Epithelial cell of proximal tubule (primary cell): ENCODE data around the gene TFF1. TPM values are rescaled to one million over a fixed set of nuclear protein-coding genes. Genes with fewer than 3 reads are reported as not detected.

Source experiments
- DNase-seq: peaks from one replicate; pipeline ENCODE4 v3.0.0-alpha.2; 2011; ENCODE audit warnings: low read depth
- H3K4me3 ChIP-seq: 2 replicates; pipeline ENCODE4 v1.5.1; 2011; ENCODE audit warnings: low read depth, mild to moderate bottlenecking, low read length
- total RNA-seq: library from RNA; depleted of rRNA; stranded (reverse); fragments of >200 nt; gene quantifications from 2 replicates; pipeline ENCODE4 v1.2.3, GENCODE V29; 2015
- TF ChIP-seq, protein P1 (sequence below): conservative IDR thresholded peaks from 2 replicates; pipeline ENCODE4 v1.5.1; 2012; ENCODE audit warnings: low read depth, mild to moderate bottlenecking, low read length

The TFF1 gene
- total RNA-seq, 1 donor from 2014 or later = not detected

DNA sequence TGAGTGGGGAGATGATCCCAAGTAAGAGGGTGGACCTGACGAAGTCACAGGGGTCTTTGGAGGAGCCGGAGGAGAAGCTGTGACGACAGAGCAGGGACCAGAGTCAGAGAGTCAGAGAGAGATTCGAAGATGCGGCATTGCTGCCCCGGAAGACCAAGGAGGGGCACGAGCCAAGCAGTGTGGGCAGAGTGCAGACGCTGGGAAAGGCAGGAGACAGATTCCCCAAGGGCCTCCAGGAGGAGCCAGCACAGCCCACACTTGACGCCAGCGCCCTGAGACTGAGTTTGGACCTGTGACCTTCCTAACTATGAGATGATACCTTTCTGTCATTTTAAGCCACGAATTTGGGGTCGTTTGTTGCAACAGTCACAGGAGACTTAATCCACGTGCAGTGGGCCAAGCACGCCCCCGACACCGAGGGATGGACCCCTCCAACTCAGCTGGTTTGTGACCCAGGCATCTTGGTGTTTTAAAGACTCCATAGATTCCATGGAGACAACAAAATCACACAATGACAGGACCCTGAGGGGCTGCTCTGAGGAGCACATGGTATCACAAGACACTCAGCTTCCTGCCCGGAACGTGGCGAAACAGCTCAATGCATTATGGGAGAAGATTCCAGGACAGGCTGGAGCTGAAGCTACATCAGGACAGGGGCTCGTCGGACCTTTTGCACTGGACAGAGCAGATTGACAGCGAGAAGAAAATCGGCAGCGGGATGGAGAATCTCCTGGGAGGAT, 11.0 kb upstream of the TFF1 start:
- TF ChIP-seq, protein P1, sequence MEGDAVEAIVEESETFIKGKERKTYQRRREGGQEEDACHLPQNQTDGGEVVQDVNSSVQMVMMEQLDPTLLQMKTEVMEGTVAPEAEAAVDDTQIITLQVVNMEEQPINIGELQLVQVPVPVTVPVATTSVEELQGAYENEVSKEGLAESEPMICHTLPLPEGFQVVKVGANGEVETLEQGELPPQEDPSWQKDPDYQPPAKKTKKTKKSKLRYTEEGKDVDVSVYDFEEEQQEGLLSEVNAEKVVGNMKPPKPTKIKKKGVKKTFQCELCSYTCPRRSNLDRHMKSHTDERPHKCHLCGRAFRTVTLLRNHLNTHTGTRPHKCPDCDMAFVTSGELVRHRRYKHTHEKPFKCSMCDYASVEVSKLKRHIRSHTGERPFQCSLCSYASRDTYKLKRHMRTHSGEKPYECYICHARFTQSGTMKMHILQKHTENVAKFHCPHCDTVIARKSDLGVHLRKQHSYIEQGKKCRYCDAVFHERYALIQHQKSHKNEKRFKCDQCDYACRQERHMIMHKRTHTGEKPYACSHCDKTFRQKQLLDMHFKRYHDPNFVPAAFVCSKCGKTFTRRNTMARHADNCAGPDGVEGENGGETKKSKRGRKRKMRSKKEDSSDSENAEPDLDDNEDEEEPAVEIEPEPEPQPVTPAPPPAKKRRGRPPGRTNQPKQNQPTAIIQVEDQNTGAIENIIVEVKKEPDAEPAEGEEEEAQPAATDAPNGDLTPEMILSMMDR = no peak
- no peak for DNase-seq
- no peak overlapping the region for H3K4me3 ChIP-seq

DNA sequence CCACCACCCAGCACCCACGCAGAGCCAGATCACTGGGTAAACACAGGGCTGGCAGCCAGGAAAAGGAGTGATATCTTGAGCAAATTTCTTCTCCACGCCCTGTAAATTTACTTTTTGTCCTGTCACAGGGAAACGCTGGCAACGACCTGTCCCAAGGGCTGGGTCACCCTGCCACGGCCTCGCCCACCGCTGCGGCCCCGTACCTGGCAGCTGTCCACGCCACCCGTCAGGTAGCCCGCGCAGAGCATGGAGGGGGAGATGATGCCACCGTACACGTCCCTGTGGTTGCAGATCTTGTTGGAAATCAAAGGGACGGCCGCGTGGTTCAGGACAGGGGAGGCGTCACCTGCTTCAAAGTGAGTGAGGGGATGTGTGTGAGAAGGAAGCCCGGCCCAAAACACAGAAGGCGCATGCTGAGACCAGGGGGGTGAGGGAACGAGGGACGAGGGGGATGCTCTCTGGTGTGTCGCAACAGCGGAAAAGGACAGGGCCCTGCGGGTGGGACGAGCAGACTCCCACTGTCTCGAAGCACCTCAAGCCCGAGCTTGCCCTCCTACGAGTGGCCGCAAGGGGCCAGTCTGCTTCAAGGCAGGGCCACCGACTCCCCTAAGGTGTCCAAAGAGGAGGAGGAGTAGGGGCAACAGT, 10.1 kb upstream of the TFF1 start:
- no peak overlapping the region for H3K4me3 ChIP-seq
- TF ChIP-seq, protein P1 = no peak
- no peak for DNase-seq

DNA sequence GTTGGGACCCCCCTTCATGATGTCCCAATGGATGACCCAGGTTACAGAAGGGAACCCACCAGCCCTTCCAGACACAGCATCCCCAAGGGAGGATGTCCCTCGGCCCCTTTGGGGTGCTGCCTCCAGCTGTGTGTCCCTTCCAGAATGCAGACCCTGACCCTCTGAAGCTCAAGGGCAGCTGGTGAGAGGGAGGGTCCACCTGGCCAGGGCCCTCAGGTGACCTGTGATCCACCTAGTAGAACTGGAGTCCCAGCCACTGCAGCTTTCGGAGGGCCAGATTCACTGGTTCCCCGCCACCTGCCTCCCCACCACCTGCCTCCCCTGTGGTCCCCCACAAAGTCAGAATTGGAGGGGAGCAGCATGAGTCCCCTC, 9.6 kb upstream of the TFF1 start:
- no peak overlapping the region for H3K4me3 ChIP-seq
- TF ChIP-seq, protein P1 = no peak
- no peak for DNase-seq

DNA sequence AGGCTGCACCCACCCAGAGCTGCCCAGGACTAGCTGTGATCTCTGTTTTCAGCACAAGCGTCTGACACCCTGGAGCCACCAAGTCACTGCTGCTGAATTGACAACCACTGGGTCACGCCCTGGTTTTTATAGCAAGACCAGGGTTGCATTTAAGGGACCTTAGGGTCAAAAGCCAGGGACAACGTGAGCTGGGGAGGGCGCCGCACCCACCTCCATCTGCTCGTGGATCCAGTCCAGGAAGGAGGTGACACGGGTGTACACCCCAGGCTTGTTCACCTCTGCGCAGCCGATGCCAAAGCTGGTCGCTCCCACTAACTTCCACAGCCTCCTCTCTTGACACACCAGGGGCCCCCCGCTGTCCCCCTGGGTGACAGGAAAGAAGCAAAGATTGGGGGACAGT, 9.2 kb upstream of the TFF1 start:
- no peak for DNase-seq
- no peak overlapping the region for H3K4me3 ChIP-seq
- TF ChIP-seq, protein P1 = no peak

DNA sequence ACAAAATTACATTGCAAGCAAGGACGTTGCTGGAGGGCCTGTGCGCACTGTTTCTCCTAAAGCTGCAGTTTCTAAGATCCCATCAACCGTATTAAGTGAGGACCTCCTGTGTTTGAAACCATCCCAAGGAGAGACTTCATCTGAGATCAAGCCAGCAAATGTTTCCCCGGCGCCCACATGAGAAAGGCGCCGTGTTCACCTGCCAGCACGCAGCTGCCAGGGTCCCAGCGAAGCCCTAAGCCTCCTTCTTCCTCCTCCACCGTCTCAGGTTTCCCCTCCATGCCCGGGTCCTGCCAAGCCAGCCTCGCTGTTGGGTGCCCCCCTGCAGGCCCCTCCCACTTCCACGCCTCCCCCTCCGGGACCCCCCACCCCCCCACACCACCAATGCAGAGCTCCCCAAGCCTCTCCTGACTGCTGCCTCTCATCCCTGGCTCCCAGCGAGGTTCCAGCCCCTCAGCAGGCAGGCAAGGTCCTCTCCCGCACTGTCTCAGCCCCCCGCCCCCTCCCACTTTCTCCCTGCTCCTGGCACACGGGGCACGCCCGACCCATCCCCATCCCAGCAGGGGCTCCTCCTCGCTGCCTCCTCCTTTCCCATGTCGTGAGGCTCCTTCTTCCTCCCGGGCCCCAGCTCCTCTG, 8.6 kb upstream of the TFF1 start:
- TF ChIP-seq, protein P1 = no peak

DNA sequence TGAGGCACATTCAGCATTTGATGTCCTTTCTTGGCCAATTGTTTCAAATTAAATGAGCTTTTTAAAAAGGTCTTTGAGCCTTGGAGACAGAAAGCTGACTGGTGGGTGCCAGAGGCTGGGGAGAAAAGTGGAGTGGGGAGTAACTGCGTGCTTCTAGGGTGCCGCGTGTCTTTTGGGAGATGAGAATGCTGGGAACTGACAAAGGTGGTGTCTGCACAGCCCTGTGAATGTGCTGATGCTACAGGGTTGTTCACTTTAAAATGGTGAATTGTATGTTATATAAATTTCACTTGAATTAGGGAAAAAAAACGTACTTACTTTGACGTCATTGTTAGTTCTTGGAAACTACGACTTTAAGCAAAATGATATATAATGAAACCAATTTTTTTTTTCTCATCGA, 8.1 kb upstream of the TFF1 start:
- TF ChIP-seq, protein P1 = no peak
- no peak for DNase-seq
- no peak overlapping the region for H3K4me3 ChIP-seq

More for the DNA sequence above, 8.6 kb upstream of the TFF1 start:
- H3K4me3 ChIP-seq = no peak overlapping the region
- no peak for DNase-seq
